HG02973 (cell line): ENCODE measurements around the gene PIMREG.

Experiments
- ATAC-seq: cut with Tn5 transposase; IDR thresholded peaks from one replicate; pipeline ENCODE4 v1.9.1; 2021; ENCODE audit warnings: moderate library complexity; ENCODE audit not compliant: unreplicated experiment

The PIMREG gene

GRCh38 chr17:6443692-6444570 is at the start of gene PIMREG:
TSS of gene PIMREG (plus strand) at chr17:6444455. CDS start at chr17:6445111, 656 bp downstream.
- peak; percentile 77 for ATAC-seq

GRCh38 chr17:6398955-6399354 is 45.3 kb upstream of the PIMREG start:
- no peak for ATAC-seq

GRCh38 chr17:6402258-6402657 is 42.0 kb upstream of the PIMREG start:
- no peak for ATAC-seq

- no peak for ATAC-seq
Observed at GRCh38 chr17:6408276-6408675, 36.0 kb upstream of the PIMREG start.

- no peak for ATAC-seq
Observed at GRCh38 chr17:6408735-6409134, 35.5 kb upstream of the PIMREG start.

GRCh38 chr17:6413065-6413464 is 31.2 kb upstream of the PIMREG start:
- no peak for ATAC-seq

- ATAC-seq = no peak
Observed at GRCh38 chr17:6415616-6416015, 28.6 kb upstream of the PIMREG start.

GRCh38 chr17:6420173-6420641 is 24.0 kb upstream of the PIMREG start:
- no peak for ATAC-seq

- no peak for ATAC-seq
Observed at GRCh38 chr17:6421700-6422604, 22.3 kb upstream of the PIMREG start.

GRCh38 chr17:6422654-6423241 is 21.5 kb upstream of the PIMREG start:
- no peak for ATAC-seq

- ATAC-seq = no peak
Observed at GRCh38 chr17:6423931-6424330, 20.3 kb upstream of the PIMREG start.

- no peak for ATAC-seq
Observed at GRCh38 chr17:6425407-6425806, 18.8 kb upstream of the PIMREG start.

GRCh38 chr17:6426356-6427101 is 17.7 kb upstream of the PIMREG start:
- ATAC-seq = no peak

- no peak for ATAC-seq
Observed at GRCh38 chr17:6427279-6427781, 16.9 kb upstream of the PIMREG start.

- no peak for ATAC-seq
Observed at GRCh38 chr17:6428207-6428965, 15.9 kb upstream of the PIMREG start.

- no peak for ATAC-seq
Observed at GRCh38 chr17:6429266-6429665, 15.0 kb upstream of the PIMREG start.

- no peak for ATAC-seq
Observed at GRCh38 chr17:6430769-6431168, 13.5 kb upstream of the PIMREG start.

- no peak for ATAC-seq
Observed at GRCh38 chr17:6435051-6435450, 9.2 kb upstream of the PIMREG start, which contains the start of gene AIPL1. TSS of gene AIPL1 (minus strand) at chr17:6435121. CDS start at chr17:6435104, 17 bp downstream.

GRCh38 chr17:6435968-6436367 is 8.3 kb upstream of the PIMREG start:
- ATAC-seq = no peak
